ENCODE measurements around the gene KAZN. TPM values are rescaled to one million over a fixed set of nuclear protein-coding genes. Genes with fewer than 3 reads are reported as not detected.

KAZN gene
- total and polyA plus RNA-seq, 2 experiments from 2014 or later = 7.9 to 15.6 TPM

GRCh38 chr1:14877224-14877623, 278.7 kb downstream of the KAZN start:
- H3K4me3 ChIP-seq = no peak overlapping the region
- H3K4me2 ChIP-seq = no peak overlapping the region
- no peak for DNase-seq (ENCODE audit: low spot score)
- no peaks in the 10 kb centered on the region for H3K79me2 ChIP-seq
- H3K9me2 ChIP-seq (replicated peaks; ENCODE audit: insufficient read depth) = no peaks in the 10 kb centered on the region
- H3K9me3 ChIP-seq (ENCODE audit: low read depth) = no peaks in the 10 kb centered on the region
- H3K36me3 ChIP-seq (replicated peaks; ENCODE audit: insufficient read depth, low read depth) = no peaks in the 10 kb centered on the region
- H2AFZ ChIP-seq = no peak overlapping the region
- no peaks in the 10 kb centered on the region for H4K20me1 ChIP-seq (ENCODE audit: insufficient read depth, poor library complexity, severe bottlenecking)
- no peaks in the 10 kb centered on the region for H3K27me3 ChIP-seq
- no peak overlapping the region for H3K27ac ChIP-seq
- TF ChIP-seq CTCF (IDR thresholded peaks at IDR 0.05; ENCODE audit: poor library complexity) (no peak), EZH2phosphoT487 (IDR thresholded peaks at IDR 0.05; ENCODE audit: low read depth, severe bottlenecking, unreplicated experiment) (no peak), EZH2 (IDR thresholded peaks at IDR 0.05; ENCODE audit: borderline replicate concordance) (no peak)
- WGBS (ENCODE audit: low lambda C conversion rate, missing lambda C conversion rate) = 100% methylated on average over 3 of the region's 3 CpGs
- H3K4me1 ChIP-seq (ENCODE audit: insufficient read depth) = no peaks in the 10 kb centered on the region

- H3K4me3 ChIP-seq = no peak overlapping the region
- H3K9me3 ChIP-seq (ENCODE audit: low read depth) = no peaks in the 10 kb centered on the region
- H3K9me2 ChIP-seq (replicated peaks; ENCODE audit: insufficient read depth) = no peaks in the 10 kb centered on the region
- no peak overlapping the region for H3K27ac ChIP-seq
- TF ChIP-seq CTCF (IDR thresholded peaks at IDR 0.05; ENCODE audit: poor library complexity) (no peak), EZH2 (IDR thresholded peaks at IDR 0.05; ENCODE audit: borderline replicate concordance) (no peak)
- H4K20me1 ChIP-seq (ENCODE audit: insufficient read depth, poor library complexity, severe bottlenecking) = no peaks in the 10 kb centered on the region
- peak; percentile 21 for DNase-seq (ENCODE audit: low spot score)
- H2AFZ ChIP-seq = no peak overlapping the region
- no peak overlapping the region for H3K4me2 ChIP-seq
- no peaks in the 10 kb centered on the region for H3K36me3 ChIP-seq (replicated peaks; ENCODE audit: insufficient read depth, low read depth)
- H3K79me2 ChIP-seq = no peaks in the 10 kb centered on the region
- H3K27me3 ChIP-seq = no peaks in the 10 kb centered on the region
- no peaks in the 10 kb centered on the region for H3K4me1 ChIP-seq (ENCODE audit: insufficient read depth)
Observed at GRCh38 chr1:14878124-14878523, 279.6 kb downstream of the KAZN start.

- Histone ChIP-seq H3K79me2 (no peaks in the 10 kb centered on the region), H3K4me3 (no peak overlapping the region), H4K20me1 (ENCODE audit: insufficient read depth, poor library complexity, severe bottlenecking) (no peaks in the 10 kb centered on the region), H2AFZ (no peak overlapping the region), H3K4me1 (ENCODE audit: insufficient read depth) (no peaks in the 10 kb centered on the region), H3K27me3 (no peaks in the 10 kb centered on the region), H3K9me2 (replicated peaks; ENCODE audit: insufficient read depth) (no peaks in the 10 kb centered on the region), H3K9me3 (ENCODE audit: low read depth) (no peaks in the 10 kb centered on the region), H3K27ac (no peak overlapping the region), H3K4me2 (no peak overlapping the region), H3K36me3 (replicated peaks; ENCODE audit: insufficient read depth, low read depth) (no peaks in the 10 kb centered on the region)
- no peak for DNase-seq (ENCODE audit: low spot score)
- no peak for TF ChIP-seq EZH2 (IDR thresholded peaks at IDR 0.05; ENCODE audit: borderline replicate concordance)
- no peak for TF ChIP-seq EZH2phosphoT487 (IDR thresholded peaks at IDR 0.05; ENCODE audit: low read depth, severe bottlenecking, unreplicated experiment)
- no peak for TF ChIP-seq CTCF (IDR thresholded peaks at IDR 0.05; ENCODE audit: poor library complexity)
- 93% methylated on average over 6 of the region's 6 CpGs for WGBS (ENCODE audit: low lambda C conversion rate, missing lambda C conversion rate)
Observed at GRCh38 chr1:14878951-14879350, 280.5 kb downstream of the KAZN start.
